Measurements from ENCODE around the gene TCF7.
A peak's percentile ranks its signal among the peaks of the same experiment; 100 is the strongest.

TCF7 gene

DNA sequence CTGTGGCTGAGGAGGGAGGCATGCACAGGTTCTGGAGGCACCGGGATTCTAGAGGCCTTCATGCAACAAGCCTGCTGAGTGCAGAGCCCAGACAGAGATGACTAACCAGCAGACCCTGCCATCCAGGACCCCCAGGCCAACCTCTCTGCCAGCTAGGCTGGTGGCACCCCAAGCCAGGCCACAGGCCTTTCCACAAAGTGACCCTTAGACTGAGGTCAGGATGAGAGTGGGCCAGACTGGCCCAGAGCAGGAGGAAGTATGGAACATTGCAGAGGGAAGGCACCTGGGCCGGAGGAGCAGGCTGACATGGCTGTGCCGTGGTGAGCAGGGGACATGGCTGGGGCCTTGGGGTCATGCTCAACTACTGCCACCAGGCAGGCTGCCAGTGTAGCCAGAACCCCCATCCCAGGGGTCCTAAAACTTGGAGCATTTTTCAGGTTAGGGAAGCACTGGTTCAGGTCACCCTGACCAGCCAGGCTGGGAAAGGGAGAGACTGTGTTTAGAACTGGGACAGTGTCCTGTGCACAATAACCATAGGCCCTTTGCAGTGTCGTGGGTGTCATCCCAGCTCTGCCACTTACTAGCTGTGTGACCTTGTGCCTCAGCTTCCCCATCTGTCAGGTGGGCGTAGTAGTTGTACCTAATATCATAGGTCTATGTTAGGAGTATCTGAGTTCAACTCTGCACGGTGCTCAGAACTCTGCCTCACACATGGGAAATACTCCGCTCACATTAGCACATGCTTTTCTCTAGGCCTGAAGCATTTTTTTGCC lies 17.3 kb downstream of the TCF7 start:
- no peak for DNase-seq

- no peak for DNase-seq
Observed at GRCh38 chr5:134132372-134133187, 18.1 kb downstream of the TCF7 start.

DNA sequence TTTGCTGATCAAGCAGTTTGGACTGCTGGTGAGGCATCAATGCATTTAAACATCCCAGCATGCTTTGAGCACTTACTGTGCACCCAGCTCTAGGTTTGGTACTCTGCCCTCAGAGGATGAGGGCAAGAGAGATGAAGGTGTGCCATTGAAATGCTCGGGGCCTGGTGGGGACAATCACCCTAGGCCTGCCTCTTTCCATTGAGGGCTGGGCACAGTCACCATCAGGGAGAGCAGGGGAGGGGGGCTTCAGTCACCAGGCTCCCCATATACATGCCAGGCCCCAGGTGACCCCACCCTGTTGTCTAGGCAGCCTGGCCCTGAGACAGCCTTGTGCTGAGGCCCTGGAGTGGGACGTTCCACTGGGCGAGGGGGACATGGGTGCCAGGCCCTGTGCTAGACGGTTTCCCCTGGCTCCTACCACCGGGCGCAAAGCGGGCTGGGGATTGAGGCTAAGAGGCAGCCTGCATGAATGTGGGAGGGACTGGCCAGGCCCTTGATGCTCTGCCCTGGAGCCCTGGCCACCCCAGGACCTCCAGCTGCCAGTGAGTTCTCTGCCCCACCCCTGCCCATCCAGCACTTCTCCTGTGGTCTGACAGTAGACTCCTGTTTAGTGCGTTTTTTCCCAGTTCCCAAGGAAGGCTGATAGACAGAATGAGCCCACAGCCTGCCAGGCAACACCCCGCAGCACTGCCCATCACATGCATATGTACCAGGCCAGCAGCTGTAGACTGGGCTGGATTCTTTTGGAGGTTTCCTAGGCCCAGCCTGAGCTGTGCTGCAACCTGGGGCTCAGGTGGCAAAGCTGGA lies 18.9 kb downstream of the TCF7 start:
- no peak for DNase-seq

DNA sequence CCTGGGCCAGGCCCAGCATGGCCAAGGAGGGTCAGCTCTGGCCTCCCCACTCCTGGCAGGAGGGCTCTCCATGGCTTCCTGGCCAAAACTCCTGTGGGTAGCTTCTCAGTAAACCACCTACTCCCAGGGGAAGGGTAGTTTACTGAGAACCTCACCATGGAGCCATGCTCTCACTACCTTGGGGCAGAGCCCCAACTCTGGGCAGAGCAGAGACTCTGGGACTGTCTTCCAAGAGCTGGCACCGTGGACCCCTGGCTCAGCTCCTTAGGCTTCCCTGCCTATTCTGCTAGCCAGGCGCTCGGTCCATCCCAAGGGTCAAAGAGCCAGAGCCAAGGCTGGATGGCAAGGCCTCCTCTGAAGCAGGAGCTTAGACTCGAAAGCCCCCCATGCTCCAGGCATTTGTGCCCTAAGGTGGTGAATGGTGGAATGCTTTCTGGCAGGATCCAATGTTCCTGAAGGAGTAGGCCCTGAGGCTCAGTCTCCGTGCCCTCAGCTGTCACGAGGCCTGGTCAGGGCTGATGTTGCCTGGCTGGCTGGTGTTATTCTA lies 19.6 kb downstream of the TCF7 start:
- no peak for DNase-seq

DNA sequence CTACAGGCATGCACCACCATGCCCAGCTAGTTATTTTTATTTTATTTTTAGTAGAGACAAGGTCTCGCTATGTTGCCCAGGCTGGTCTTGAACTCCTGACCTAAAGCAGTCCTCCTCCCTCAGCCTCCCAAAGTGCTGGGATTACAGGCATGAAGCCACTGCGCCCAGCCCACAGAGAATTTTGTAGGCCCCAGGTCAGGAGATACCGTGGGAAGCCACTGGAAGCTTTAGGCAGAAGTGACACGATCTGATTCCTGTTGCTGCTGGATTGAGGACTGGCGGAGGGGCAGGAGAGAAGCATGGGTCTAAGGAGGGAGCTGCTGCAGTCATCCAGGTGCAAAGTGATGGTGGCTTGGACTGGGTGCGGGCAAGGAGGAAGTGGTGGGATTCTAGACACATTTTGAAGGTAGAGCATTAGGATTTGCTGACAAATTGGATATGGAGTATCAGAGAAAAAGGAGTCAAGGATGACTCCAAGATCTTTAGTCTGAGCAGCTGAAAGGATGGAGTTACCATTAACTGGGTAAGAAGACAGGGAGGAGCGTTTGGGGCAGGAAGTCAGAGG lies 20.7 kb downstream of the TCF7 start:
- DNase-seq: no peak

DNA sequence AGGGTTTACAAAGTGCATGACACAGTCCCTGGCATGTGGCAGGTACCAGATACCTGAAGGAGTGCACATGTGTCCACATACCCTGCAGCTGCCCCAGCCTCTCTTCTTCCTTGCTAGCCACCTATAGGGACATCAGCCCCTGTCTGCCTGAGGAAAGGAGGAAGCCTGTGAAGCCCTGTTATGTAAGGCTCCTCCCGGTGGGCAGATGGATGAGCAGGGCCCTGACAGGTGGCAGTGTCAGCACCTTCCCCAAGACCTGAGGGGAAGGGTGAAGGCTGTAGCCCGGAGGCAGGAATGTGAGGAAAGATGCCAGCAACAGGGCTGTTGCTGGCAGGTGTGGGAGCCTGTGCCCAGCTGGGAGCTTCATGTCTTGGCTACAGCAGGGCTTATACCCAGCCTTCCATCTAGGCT lies 21.7 kb downstream of the TCF7 start:
- no peak for DNase-seq

- no peak for DNase-seq
Observed at GRCh38 chr5:134136771-134137170, 22.3 kb downstream of the TCF7 start.

DNA sequence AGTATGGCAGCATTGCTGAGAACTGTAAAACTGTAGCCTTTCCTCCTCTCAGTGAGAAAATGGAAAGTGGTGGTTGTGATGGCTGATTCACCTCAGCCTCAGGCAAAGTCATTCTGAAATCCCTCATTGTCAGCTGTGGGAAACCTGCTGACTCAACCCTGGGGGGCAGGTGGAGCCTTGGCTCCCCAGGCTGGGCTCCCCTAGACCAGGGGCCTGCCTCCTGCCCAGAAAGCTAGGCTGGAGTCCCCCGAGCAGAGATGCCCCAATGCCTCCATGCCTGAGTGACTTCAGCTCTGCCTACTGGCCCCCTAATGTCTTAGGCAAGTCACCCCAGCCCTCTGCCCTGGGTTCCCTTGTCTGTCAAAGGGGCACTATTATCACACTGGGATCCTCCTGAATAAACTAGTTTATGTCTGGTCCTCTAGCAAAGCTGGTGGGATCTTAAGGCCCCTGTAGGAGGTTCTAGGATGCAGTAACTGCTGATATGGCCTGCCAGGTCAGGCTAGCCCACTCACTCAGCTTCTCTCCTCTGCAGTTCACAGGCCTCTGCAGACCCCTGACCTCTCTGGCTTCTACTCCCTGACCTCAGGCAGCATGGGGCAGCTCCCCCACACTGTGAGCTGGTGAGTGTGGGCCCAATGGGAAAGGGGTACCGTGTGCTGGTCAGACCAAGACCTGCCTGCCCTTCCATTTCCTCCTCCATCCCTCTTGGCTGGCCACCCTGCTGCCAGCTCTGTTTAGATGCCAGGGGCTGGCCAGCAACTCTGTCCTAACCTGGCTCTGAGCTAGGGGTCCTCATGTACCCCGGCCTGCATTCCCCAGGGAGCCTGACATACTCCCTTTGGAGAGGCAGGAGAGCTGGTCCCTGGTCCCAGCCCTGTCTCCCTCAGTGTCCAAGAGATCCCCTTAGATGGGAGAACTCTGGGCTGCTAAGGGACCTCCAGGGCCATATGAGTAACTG lies 24.2 kb downstream of the TCF7 start:
- DNase-seq: no peak

DNA sequence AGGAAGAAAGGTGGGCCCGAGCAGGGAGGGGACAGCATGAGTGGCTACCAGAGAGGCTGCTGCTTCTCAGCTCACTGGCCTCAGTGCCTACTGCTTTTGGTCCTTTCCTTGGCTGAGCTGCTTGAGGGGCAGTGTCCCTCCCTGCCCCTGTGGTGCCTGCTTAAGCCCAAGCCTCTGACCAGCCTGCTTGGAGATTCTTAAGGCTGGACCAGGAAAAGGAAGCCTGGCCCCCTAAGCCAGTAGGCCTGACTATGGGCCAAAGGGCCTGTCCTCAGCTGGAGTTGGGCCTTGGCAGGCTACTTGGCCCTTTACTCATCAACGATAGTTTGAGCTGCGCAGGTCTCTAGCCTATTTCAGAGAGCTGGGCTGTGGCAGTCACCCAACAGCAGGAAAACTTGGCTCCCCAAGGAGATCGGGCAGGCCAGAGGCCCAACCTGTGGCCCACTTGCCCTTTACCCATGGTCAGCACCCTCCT lies 24.9 kb downstream of the TCF7 start:
- no peak for DNase-seq

DNA sequence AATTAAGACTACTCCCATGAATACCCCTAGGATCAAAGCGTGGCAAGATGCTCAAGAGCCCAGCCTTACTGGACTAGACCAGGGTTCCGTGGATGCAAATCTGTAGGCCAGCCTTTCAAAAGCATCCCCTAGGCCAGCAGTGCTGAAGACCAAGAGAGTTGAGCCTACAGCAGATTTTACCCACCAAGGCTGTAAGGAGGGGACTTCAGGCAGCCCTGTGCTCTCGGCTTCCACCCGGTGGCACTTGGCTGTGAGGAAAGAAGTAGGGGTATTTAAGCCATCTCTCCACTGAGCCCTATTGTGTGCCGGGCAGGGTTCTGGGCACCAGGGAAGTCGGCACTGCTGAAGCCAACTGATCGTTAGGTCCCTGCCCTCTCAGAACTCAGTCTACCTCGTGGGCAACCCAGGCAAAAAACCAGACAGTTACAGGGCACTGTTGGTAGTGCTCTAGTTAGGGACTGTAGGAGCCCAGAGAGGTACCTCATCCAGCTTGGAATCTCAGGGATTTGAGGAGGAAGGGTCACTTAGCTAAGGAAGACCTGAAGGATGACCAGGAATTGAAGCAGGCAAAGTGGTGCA lies 25.5 kb downstream of the TCF7 start:
- no peak for DNase-seq

- DNase-seq: peak; percentile 88
Observed at GRCh38 chr5:134140530-134141201, 26.2 kb downstream of the TCF7 start.

GRCh38 chr5:134141331-134142050 lies 27.0 kb downstream of the TCF7 start:
- no peak for DNase-seq

- no peak for DNase-seq
Observed at GRCh38 chr5:134142052-134142451, 27.6 kb downstream of the TCF7 start.

GRCh38 chr5:134142806-134143205 lies 28.3 kb downstream of the TCF7 start:
- DNase-seq: no peak

- DNase-seq: no peak
Observed at GRCh38 chr5:134143431-134143830, 28.9 kb downstream of the TCF7 start.

DNA sequence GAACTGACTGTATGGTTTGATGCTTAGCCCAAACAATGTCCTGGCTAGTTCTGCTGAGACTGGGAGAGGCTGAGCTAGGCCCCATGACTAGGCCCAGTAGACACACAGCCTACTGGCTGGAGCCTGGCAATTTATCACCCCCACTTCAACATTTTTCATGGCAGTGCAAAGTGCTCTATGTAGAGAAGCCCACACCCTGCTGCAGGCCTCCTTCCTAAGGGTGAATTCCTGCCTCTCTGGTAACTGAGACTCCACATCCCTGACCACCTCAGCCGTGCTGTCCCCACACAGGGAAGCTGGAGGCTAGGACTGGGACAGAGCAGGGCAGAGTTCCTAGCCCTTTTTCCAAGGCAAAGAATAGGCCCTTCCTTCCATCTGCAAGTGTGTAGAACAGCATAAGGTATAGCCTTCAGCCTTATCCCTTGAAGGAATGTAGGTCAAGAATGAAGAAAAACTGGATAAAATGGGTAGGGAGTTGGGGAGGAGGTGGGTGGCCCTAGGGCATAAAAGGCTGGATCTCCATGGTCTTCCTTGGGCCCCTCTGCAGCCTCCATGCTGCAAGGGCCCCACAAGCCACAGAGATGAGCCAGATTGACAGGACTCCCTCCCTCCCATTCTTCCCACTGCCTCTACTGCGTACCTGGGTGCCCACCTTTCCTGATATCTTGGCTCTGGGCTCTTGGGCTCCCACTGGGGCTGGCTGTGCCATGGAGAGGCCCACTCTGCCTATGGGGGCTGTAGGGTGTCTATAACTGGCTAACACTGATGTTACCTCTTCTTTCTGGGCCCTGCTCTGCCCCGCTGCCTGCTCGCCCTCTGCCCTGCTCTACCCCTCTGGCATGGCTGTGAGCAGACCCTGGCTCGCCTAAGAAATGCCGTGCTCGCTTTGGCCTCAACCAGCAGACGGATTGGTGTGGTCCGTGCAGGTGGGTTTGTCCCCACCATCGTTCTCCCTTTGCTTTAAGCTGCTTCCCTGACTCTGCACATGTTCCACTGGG lies 29.8 kb downstream of the TCF7 start:
- no peak for DNase-seq

DNA sequence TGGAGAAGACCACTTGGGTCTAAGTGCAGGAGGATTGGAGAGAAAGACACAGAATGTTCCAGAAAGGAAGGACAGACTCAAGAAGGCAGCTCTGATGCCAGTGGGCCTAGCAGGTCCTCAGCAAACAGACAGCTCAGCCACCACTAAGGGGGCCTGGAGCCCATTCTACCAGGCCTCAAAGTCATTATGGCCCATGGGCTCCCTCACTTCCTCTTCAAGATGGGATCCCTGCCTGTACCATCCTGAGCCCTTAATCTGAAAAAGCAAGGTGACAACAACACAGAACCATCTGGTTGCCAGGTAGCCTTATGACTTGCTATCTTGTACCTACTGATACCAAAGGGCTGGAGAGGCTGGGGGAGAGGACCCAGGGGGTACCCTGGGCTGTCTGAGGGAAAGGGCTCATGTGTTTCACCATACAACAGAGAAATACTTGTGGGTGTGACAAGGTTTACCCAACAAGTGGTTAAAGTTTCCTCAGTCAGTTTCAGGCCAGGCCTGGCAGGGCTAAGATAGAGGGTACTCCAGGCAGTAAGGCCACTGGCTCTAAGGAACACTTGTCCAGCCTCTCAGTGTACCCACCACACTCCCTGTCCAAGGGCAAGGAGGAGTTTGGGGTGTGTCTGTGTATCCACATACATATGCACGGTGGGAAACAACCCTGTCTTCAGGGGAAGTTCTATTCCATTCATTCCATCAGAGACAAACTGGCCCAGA lies 30.7 kb downstream of the TCF7 start:
- no peak for DNase-seq

Data from DMS53 (cell line).